Activated T-helper 1 cell treated with anti-CD3 and anti-CD28 coated beads, Interleukin-2, amount 50 U/mL, for 16 hours (primary cell): Measurements from ENCODE around the gene DNAH6.
A peak's percentile ranks its signal among the peaks of the same experiment; 100 is the strongest.

Experiments
- DNase-seq, 2 donors: peaks; one replicate each; pipeline ENCODE4 v3.0.0-alpha.2; 2020; ENCODE audit warnings: low read depth in 1 of 2, low spot score in 1 of 2

DNAH6 gene

GRCh38 chr2:84833481-84834150, 317.3 kb downstream of the DNAH6 start:
- no peak for DNase-seq

- no peak for DNase-seq
Measured at GRCh38 chr2:84836215-84836614, 319.9 kb downstream of the DNAH6 start.

- no peak for DNase-seq
Measured at GRCh38 chr2:84838434-84839145, 322.3 kb downstream of the DNAH6 start.

GRCh38 chr2:84839851-84840250, 323.6 kb downstream of the DNAH6 start:
- DNase-seq = no peak

- DNase-seq = no peak
Measured at GRCh38 chr2:84840306-84840705, 324.0 kb downstream of the DNAH6 start.

- DNase-seq = no peak
Measured at GRCh38 chr2:84841577-84841976, 325.3 kb downstream of the DNAH6 start.

- DNase-seq = no peak
Measured at GRCh38 chr2:84844141-84844540, 327.8 kb downstream of the DNAH6 start.

- peak in 1 of 2 donors; percentile 23 for DNase-seq
Measured at GRCh38 chr2:84846041-84846663, 329.9 kb downstream of the DNAH6 start.

- DNase-seq = no peak
Measured at GRCh38 chr2:84846741-84847142, 330.4 kb downstream of the DNAH6 start.

GRCh38 chr2:84847326-84848050, 331.2 kb downstream of the DNAH6 start:
- no peak for DNase-seq

GRCh38 chr2:84849271-84849952, 333.1 kb downstream of the DNAH6 start:
- no peak for DNase-seq

- no peak for DNase-seq
Measured at GRCh38 chr2:84850471-84850870, 334.2 kb downstream of the DNAH6 start.

GRCh38 chr2:84851876-84852275, 335.6 kb downstream of the DNAH6 start:
- DNase-seq = no peak

GRCh38 chr2:84854850-84855249, 338.6 kb downstream of the DNAH6 start:
- DNase-seq = no peak

GRCh38 chr2:84855731-84856130, 339.4 kb downstream of the DNAH6 start:
- DNase-seq = no peak

- DNase-seq = no peak
Measured at GRCh38 chr2:84856787-84857186, 340.5 kb downstream of the DNAH6 start.

- no peak for DNase-seq
Measured at GRCh38 chr2:84857566-84857965, 341.3 kb downstream of the DNAH6 start.

- DNase-seq = no peak
Measured at GRCh38 chr2:84858123-84858522, 341.8 kb downstream of the DNAH6 start.

GRCh38 chr2:84858937-84859336, 342.6 kb downstream of the DNAH6 start:
- DNase-seq = no peak

- DNase-seq = no peak
Measured at GRCh38 chr2:84861539-84861938, 345.2 kb downstream of the DNAH6 start.

GRCh38 chr2:84862006-84862405, 345.7 kb downstream of the DNAH6 start:
- no peak for DNase-seq
